ENCODE measurements around the gene ADO. TPM values are rescaled to one million over a fixed set of nuclear protein-coding genes. Genes with fewer than 3 reads are reported as not detected.

ADO gene
- total and polyA plus RNA-seq, 2 of the 13 experiments (the other 11 are each of a cell fraction or from before 2014, with no cell fraction given): 8.9 to 15.9 TPM

DNA sequence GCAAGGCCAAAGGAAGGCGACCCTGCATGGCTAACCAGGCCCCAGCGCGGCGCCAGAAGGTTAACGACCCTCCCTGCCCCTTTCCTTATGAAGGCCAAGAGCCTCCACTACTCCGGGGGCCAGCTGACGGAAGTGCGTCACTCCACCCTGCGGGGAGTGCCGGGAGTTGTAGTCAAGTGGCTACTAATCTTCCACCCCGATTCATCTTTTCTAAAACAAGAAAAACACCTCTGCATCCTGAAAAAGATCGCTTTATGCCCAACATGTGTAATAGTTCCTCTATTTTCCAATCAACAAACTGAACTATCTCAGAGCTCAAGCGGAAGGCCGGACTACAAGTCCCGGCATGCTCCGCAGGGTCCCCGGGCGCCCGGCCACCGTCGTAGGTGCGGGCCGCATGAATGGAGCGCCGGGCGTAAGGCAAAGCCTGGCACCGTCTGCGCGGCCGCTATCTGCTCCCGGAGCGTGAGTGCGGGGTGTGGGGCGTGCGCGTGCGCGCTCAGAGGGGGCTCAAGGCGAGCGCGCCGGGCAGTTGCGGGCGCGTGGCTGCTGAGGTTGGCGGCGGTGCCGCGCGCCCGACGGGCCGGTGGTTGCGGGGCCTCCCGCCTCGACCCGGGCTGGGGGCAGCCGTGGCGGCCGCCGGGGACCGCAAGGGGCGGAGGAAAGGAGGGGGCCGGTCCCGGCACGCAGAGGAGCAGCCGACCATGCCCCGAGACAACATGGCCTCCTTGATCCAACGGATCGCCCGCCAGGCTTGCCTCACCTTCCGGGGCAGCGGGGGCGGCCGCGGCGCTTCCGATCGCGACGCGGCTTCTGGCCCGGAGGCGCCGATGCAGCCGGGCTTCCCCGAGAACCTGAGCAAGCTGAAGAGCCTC lies at the start of gene ADO (continued):
- TF ChIP-seq NRL (CRISPR knock-in tag; IDR thresholded peaks at IDR 0.05; ENCODE audit: borderline replicate concordance) (0 out of 2 replicates have a peak, but pooled peaks have one; percentile 48), NFYB (CRISPR knock-in tag; IDR thresholded peaks at IDR 0.05) (0 out of 2 replicates have a peak, but pooled peaks have one; percentile 22), GATAD1 (CRISPR knock-in tag; IDR thresholded peaks at IDR 0.05) (peak; percentile 82), SOX13 (IDR thresholded peaks at IDR 0.05) (0 out of 2 replicates have a peak, but pooled peaks have one; percentile 13), SOX13 (CRISPR knock-in tag; conservative IDR thresholded peaks at IDR 0.05 in 1 of 2, IDR thresholded peaks at IDR 0.05 in 1 of 2) (peak in 1 of 2 experiments; percentile 32; a peak in 1 of 4 replicates), ZNF350 (CRISPR knock-in tag; IDR thresholded peaks at IDR 0.05; ENCODE audit: borderline replicate concordance, low read depth) (peak; percentile 52), POLR2AphosphoS2 (IDR thresholded peaks at IDR 0.05; ENCODE audit: low read depth, low read length) (no peak), ZNF333 (CRISPR knock-in tag; IDR thresholded peaks at IDR 0.05; ENCODE audit: borderline replicate concordance) (no peak), AHDC1 (CRISPR knock-in tag; IDR thresholded peaks at IDR 0.05; ENCODE audit: borderline replicate concordance) (no peak), NAIF1 (CRISPR knock-in tag; IDR thresholded peaks at IDR 0.05; ENCODE audit: borderline replicate concordance) (peak; percentile 92), ZNF329 (CRISPR knock-in tag; IDR thresholded peaks at IDR 0.05; ENCODE audit: low read depth) (0 out of 2 replicates have a peak, but pooled peaks have one; percentile 62), ZNF383 (CRISPR knock-in tag; IDR thresholded peaks at IDR 0.05; ENCODE audit: borderline replicate concordance) (no peak), HCFC1 (IDR thresholded peaks at IDR 0.05; ENCODE audit: low read depth, low read length) (peak; percentile 84), ZBTB42 (CRISPR knock-in tag; IDR thresholded peaks at IDR 0.05) (peak; percentile 19; the same call in 1 of the 2 replicates)
- TF ChIP-seq, protein P1, sequence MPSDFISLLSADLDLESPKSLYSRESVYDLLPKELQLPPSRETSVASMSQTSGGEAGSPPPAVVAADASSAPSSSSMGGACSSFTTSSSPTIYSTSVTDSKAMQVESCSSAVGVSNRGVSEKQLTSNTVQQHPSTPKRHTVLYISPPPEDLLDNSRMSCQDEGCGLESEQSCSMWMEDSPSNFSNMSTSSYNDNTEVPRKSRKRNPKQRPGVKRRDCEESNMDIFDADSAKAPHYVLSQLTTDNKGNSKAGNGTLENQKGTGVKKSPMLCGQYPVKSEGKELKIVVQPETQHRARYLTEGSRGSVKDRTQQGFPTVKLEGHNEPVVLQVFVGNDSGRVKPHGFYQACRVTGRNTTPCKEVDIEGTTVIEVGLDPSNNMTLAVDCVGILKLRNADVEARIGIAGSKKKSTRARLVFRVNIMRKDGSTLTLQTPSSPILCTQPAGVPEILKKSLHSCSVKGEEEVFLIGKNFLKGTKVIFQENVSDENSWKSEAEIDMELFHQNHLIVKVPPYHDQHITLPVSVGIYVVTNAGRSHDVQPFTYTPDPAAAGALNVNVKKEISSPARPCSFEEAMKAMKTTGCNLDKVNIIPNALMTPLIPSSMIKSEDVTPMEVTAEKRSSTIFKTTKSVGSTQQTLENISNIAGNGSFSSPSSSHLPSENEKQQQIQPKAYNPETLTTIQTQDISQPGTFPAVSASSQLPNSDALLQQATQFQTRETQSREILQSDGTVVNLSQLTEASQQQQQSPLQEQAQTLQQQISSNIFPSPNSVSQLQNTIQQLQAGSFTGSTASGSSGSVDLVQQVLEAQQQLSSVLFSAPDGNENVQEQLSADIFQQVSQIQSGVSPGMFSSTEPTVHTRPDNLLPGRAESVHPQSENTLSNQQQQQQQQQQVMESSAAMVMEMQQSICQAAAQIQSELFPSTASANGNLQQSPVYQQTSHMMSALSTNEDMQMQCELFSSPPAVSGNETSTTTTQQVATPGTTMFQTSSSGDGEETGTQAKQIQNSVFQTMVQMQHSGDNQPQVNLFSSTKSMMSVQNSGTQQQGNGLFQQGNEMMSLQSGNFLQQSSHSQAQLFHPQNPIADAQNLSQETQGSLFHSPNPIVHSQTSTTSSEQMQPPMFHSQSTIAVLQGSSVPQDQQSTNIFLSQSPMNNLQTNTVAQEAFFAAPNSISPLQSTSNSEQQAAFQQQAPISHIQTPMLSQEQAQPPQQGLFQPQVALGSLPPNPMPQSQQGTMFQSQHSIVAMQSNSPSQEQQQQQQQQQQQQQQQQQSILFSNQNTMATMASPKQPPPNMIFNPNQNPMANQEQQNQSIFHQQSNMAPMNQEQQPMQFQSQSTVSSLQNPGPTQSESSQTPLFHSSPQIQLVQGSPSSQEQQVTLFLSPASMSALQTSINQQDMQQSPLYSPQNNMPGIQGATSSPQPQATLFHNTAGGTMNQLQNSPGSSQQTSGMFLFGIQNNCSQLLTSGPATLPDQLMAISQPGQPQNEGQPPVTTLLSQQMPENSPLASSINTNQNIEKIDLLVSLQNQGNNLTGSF (CRISPR knock-in tag; IDR thresholded peaks at IDR 0.05): no peak
